Stomach (tissue), 4 donors: Measurements from ENCODE around the gene CUEDC1.

Source experiments
- EP300 ChIP-seq: sonication (generic); formaldehyde crosslinking; IDR thresholded peaks from one replicate; pipeline ENCODE4 v1.6.1; 2017; ENCODE audit warnings: antibody characterized with exemption
- TF ChIP-seq, protein P1 (sequence below), 7 experiments: fragments of 450-650 bp in 4 of 7; fragments of 200-600 bp in 3 of 7; sonication (generic) in 3 of 7; IDR thresholded peaks; one replicate each; pipeline ENCODE4 v1.5.1; 2016 to 2019; ENCODE audit warnings: antibody characterized with exemption in 7 of 7, control low read depth in 2 of 7, mild to moderate bottlenecking in 1 of 7

GRCh38 chr17:57870283-57870635 lies 85.0 kb downstream of the CUEDC1 start:
- TF ChIP-seq EP300 = no peak
- TF ChIP-seq, protein P1, sequence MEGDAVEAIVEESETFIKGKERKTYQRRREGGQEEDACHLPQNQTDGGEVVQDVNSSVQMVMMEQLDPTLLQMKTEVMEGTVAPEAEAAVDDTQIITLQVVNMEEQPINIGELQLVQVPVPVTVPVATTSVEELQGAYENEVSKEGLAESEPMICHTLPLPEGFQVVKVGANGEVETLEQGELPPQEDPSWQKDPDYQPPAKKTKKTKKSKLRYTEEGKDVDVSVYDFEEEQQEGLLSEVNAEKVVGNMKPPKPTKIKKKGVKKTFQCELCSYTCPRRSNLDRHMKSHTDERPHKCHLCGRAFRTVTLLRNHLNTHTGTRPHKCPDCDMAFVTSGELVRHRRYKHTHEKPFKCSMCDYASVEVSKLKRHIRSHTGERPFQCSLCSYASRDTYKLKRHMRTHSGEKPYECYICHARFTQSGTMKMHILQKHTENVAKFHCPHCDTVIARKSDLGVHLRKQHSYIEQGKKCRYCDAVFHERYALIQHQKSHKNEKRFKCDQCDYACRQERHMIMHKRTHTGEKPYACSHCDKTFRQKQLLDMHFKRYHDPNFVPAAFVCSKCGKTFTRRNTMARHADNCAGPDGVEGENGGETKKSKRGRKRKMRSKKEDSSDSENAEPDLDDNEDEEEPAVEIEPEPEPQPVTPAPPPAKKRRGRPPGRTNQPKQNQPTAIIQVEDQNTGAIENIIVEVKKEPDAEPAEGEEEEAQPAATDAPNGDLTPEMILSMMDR (IDR thresholded peaks at IDR 0.05) = no peak
